Kidney epithelial cell (primary cell): ENCODE results near the gene IFT74. TPM values are rescaled to one million over a fixed set of nuclear protein-coding genes. Genes with fewer than 3 reads are reported as not detected.

Experiments
- total RNA-seq: library from RNA; depleted of rRNA; stranded (reverse); fragments of >200 nt; gene quantifications from 2 replicates; pipeline ENCODE4 v1.2.3, GENCODE V29; 2015

Gene IFT74
- total RNA-seq, 1 donor from 2014 or later, result 17.5 TPM

Other genes with a start within 250 kb of the IFT74 start
- gene CAAP1, start 63.6 kb upstream of the IFT74 start, total RNA-seq, result 26.3 and 33.4 TPM in 2 replicates
- 34.8 and 36.3 TPM in 2 replicates for gene PLAA, start 9.2 kb upstream of the IFT74 start, total RNA-seq
- gene LRRC19, start 49.3 kb downstream of the IFT74 start, total RNA-seq, result under 0.01 TPM in 1 of 2 replicates, not detected in the other
- 0.07 and 0.33 TPM in 2 replicates for gene TEK, start 152.8 kb downstream of the IFT74 start, total RNA-seq